WTC11 (cell line): ENCODE results near the gene OSMR. TPM values are rescaled to one million over a fixed set of nuclear protein-coding genes. Genes with fewer than 3 reads are reported as not detected.

Experiments
- ATAC-seq: fragments of 200-7000 bp; cut with Tn5 transposase; 2 replicates; pipeline ENCODE4 v1.10.0; 2021; ENCODE audit warnings: mild to moderate bottlenecking, moderate library complexity
- CTCF ChIA-PET: fragments of 300-600 bp; sonication (Branson Sonifier 250); formaldehyde crosslinking; loops from one replicate; lab custom pipeline; 2021; ENCODE audit warnings: antibody characterized with exemption; lab: Charles Lee
- POLR2A ChIA-PET: fragments of 350-600 bp; sonication (Branson Sonifier 250); formaldehyde crosslinking; loops from one replicate; lab custom pipeline; 2021; ENCODE audit warnings: antibody characterized with exemption; lab: Charles Lee
- DNase-seq: peaks from one replicate; pipeline ENCODE4 v3.0.0; 2021; ENCODE audit warnings: low spot score
- H3K27ac Mint-ChIP-seq: 2 replicates; pipeline ENCODE4 v1.8.0; 2021; ENCODE audit warnings: mixed read lengths
- H3K27me3 Mint-ChIP-seq: 2 replicates; pipeline ENCODE4 v1.8.0; 2021; ENCODE audit warnings: low read depth, mild to moderate bottlenecking, moderate library complexity, mixed read lengths
- H3K36me3 Mint-ChIP-seq: 2 replicates; pipeline ENCODE4 v1.8.0; 2021; ENCODE audit warnings: mixed read lengths
- H3K4me1 Mint-ChIP-seq: 2 replicates; pipeline ENCODE4 v1.8.0; 2022; ENCODE audit warnings: mixed read lengths
- H3K4me3 Mint-ChIP-seq: 2 replicates; pipeline ENCODE4 v1.8.0; 2021; ENCODE audit warnings: mild to moderate bottlenecking, moderate library complexity, mixed read lengths
- H3K9me3 Mint-ChIP-seq: 2 replicates; pipeline ENCODE4 v1.8.0; 2021; ENCODE audit warnings: mixed read lengths
- CTCF ChIP-seq: fragments of 200-600 bp; IDR thresholded peaks from 2 replicates; pipeline ENCODE4 v1.8.0; 2022; ENCODE audit warnings: antibody characterized with exemption
- ERG ChIP-seq: fragments of 250-450 bp; sonication (Bioruptor Pico); IDR thresholded peaks from 2 replicates; pipeline ENCODE4 v1.8.0; 2021; ENCODE audit warnings: mild to moderate bottlenecking
- ETV6 ChIP-seq: sonication (generic); formaldehyde crosslinking; IDR thresholded peaks from 2 replicates; pipeline ENCODE4 v1.8.1; 2022; ENCODE audit warnings: mild to moderate bottlenecking, missing genetic modification reagents
- FOXP1 ChIP-seq: sonication (generic); formaldehyde crosslinking; IDR thresholded peaks from 2 replicates; pipeline ENCODE4 v1.8.0; 2022; ENCODE audit warnings: missing genetic modification reagents, mild to moderate bottlenecking, moderate library complexity, borderline replicate concordance
- GABPB1 ChIP-seq: sonication (generic); formaldehyde crosslinking; IDR thresholded peaks from 2 replicates; pipeline ENCODE4 v1.8.1; 2023; ENCODE audit warnings: mild to moderate bottlenecking, missing genetic modification reagents
- MXD4 ChIP-seq: fragments of 250-450 bp; sonication (Bioruptor Pico); IDR thresholded peaks from 2 replicates; pipeline ENCODE4 v1.8.0; 2021; ENCODE audit warnings: mild to moderate bottlenecking, moderate library complexity, borderline replicate concordance
- OVOL2 ChIP-seq: fragments of 250-450 bp; sonication (Bioruptor Pico); IDR thresholded peaks from 2 replicates; pipeline ENCODE4 v1.9.0; 2021; ENCODE audit warnings: mild to moderate bottlenecking, borderline replicate concordance
- PRDM15 ChIP-seq: sonication (generic); formaldehyde crosslinking; IDR thresholded peaks from 2 replicates; pipeline ENCODE4 v1.8.0; 2022; ENCODE audit warnings: missing genetic modification reagents
- SOX15 ChIP-seq: fragments of 250-450 bp; sonication (Bioruptor Pico); IDR thresholded peaks from 2 replicates; pipeline ENCODE4 v1.9.0; 2021; ENCODE audit warnings: mild to moderate bottlenecking
- TP53 ChIP-seq: sonication (generic); formaldehyde crosslinking; IDR thresholded peaks from 2 replicates; pipeline ENCODE4 v1.8.1; 2023; ENCODE audit warnings: mild to moderate bottlenecking, missing genetic modification reagents
- ZNF138 ChIP-seq: sonication (generic); formaldehyde crosslinking; conservative IDR thresholded peaks from 2 replicates; pipeline ENCODE4 v1.8.1; 2022; ENCODE audit warnings: mild to moderate bottlenecking, moderate library complexity, missing genetic modification reagents
- ZNF396 ChIP-seq: fragments of 250-450 bp; sonication (Bioruptor Pico); IDR thresholded peaks from 2 replicates; pipeline ENCODE4 v1.8.0; 2021; ENCODE audit warnings: mild to moderate bottlenecking, moderate library complexity, borderline replicate concordance
- ZNF416 ChIP-seq: fragments of 250-450 bp; sonication (Bioruptor Pico); IDR thresholded peaks from 2 replicates; pipeline ENCODE4 v1.9.0; 2021; ENCODE audit warnings: mild to moderate bottlenecking, inconsistent platforms
- ZNF532 ChIP-seq: fragments of 250-450 bp; sonication (Bioruptor Pico); IDR thresholded peaks from 2 replicates; pipeline ENCODE4 v1.9.0; 2021; ENCODE audit warnings: mild to moderate bottlenecking, borderline replicate concordance
- total RNA-seq: library from RNA; stranded (reverse); gene quantifications from 3 replicates; pipeline ENCODE4 v1.2.3, GENCODE V29; 2021

OSMR gene
- total RNA-seq, 1 experiment from 2014 or later, result 2.3 TPM

- no peak for TF ChIP-seq PRDM15 (CRISPR knock-in tag)
- no peak for TF ChIP-seq SOX15 (CRISPR knock-in tag)
- TF ChIP-seq CTCF, result no peak
- TF ChIP-seq ZNF138 (CRISPR knock-in tag), result no peak
- TF ChIP-seq ERG (CRISPR knock-in tag), result no peak
- Mint-ChIP-seq H3K27me3 (peaks cover 3% of the 10 kb centered on the region; the same call in 1 of the 2 replicates), H3K9me3 (peaks cover 51% of the 10 kb centered on the region), H3K27ac (no peak overlapping the region), H3K4me3 (no peak overlapping the region), H3K36me3 (peaks cover 4% of the 10 kb centered on the region; the same call in 1 of the 2 replicates), H3K4me1 (peaks cover 11% of the 10 kb centered on the region)
- DNase-seq, result no peak
- ChIA-PET CTCF (no interaction called here), POLR2A (no interaction called here)
- no peak for ATAC-seq
These were observed 46.6 kb downstream of the OSMR start for GRCh38 chr5:38892363-38892762.

- Mint-ChIP-seq H3K27ac (no peak overlapping the region), H3K4me1 (no peaks in the 10 kb centered on the region)
- TF ChIP-seq ZNF532, result no peak
- TF ChIP-seq GABPB1 (CRISPR knock-in tag), result no peak
- no peak for TF ChIP-seq TP53 (CRISPR knock-in tag)
- no peak for TF ChIP-seq MXD4
- no peak for TF ChIP-seq OVOL2 (CRISPR knock-in tag)
- no peak for TF ChIP-seq ZNF416 (CRISPR knock-in tag)
- no peak for TF ChIP-seq FOXP1
- no peak for TF ChIP-seq ETV6 (CRISPR knock-in tag)
- no peak for TF ChIP-seq ZNF396 (CRISPR knock-in tag)
- TF ChIP-seq, all 79 proteins: peak for 0
- DNase-seq (no peak), ATAC-seq (no peak)
- no peak overlapping the region for H3K4me3 Mint-ChIP-seq
- POLR2A ChIA-PET, result no interaction called here
- H3K9me3 Mint-ChIP-seq, result peaks cover 49% of the 10 kb centered on the region
- peaks cover 3% of the 10 kb centered on the region; the same call in 1 of the 2 replicates for H3K27me3 Mint-ChIP-seq
- CTCF ChIA-PET, result no interaction called here
- H3K36me3 Mint-ChIP-seq, result peaks cover 4% of the 10 kb centered on the region; the same call in 1 of the 2 replicates
These were observed 50.9 kb downstream of the OSMR start for GRCh38 chr5:38896760-38897159.
